ENCODE data around the gene LIFR. TPM values are rescaled to one million over a fixed set of nuclear protein-coding genes. Genes with fewer than 3 reads are reported as not detected.

The LIFR gene
- total RNA-seq, 2 experiments from 2014 or later = 0.20 TPM; not detected in 1

- Mint-ChIP-seq H3K4me3 (no peak overlapping the region), H3K36me3 (ENCODE audit: low read depth) (no peaks in the 10 kb centered on the region), H3K4me1 (ENCODE audit: low read depth) (no peaks in the 10 kb centered on the region), H3K27me3 (ENCODE audit: low read depth) (peaks cover 20% of the 10 kb centered on the region), H3K9me3 (no peaks in the 10 kb centered on the region), H3K27ac (no peak overlapping the region)
- CTCF ChIA-PET = no interaction called here
- intact Hi-C loops (cut with micrococcal nuclease) = no loop called here
- no peak for DNase-seq
Observed at GRCh38 chr5:38483805-38484398, 72.5 kb downstream of the LIFR start.

- Mint-ChIP-seq H3K27me3 (ENCODE audit: low read depth) (peaks cover 32% of the 10 kb centered on the region), H3K27ac (no peak overlapping the region), H3K36me3 (ENCODE audit: low read depth) (no peaks in the 10 kb centered on the region), H3K4me3 (no peak overlapping the region), H3K9me3 (no peaks in the 10 kb centered on the region), H3K4me1 (ENCODE audit: low read depth) (no peaks in the 10 kb centered on the region)
- CTCF ChIA-PET = interaction anchor here (0.8 to 1.1 kb wide), 2 partner anchors 38 to 59 kb away, joined by 4 to 9 read pairs; no protein-coding TSS in a partner anchor
- intact Hi-C loops (cut with micrococcal nuclease) = no loop called here
- no peak for DNase-seq
Observed at GRCh38 chr5:38479315-38479904, 77.0 kb downstream of the LIFR start.

- CTCF ChIA-PET = no interaction called here
- no peak for DNase-seq
- Mint-ChIP-seq H3K4me1 (ENCODE audit: low read depth) (no peaks in the 10 kb centered on the region), H3K27ac (no peak overlapping the region), H3K4me3 (no peak overlapping the region), H3K9me3 (no peaks in the 10 kb centered on the region), H3K36me3 (ENCODE audit: low read depth) (no peaks in the 10 kb centered on the region), H3K27me3 (ENCODE audit: low read depth) (peaks cover 32% of the 10 kb centered on the region)
- intact Hi-C loops (cut with micrococcal nuclease) = no loop called here
Observed at GRCh38 chr5:38478878-38479277, 77.6 kb downstream of the LIFR start.

- no peaks in the 10 kb centered on the region for H3K9me3 Mint-ChIP-seq
- no peak overlapping the region for H3K4me3 Mint-ChIP-seq
- H3K27ac Mint-ChIP-seq = no peak overlapping the region
- no peaks in the 10 kb centered on the region for H3K36me3 Mint-ChIP-seq (ENCODE audit: low read depth)
- intact Hi-C loops (cut with micrococcal nuclease) = no loop called here
- no peaks in the 10 kb centered on the region for H3K4me1 Mint-ChIP-seq (ENCODE audit: low read depth)
- peaks cover 34% of the 10 kb centered on the region for H3K27me3 Mint-ChIP-seq (ENCODE audit: low read depth)
- no peak for DNase-seq
- CTCF ChIA-PET = no interaction called here
Observed at GRCh38 chr5:38478166-38478565, 78.3 kb downstream of the LIFR start.

- no peak overlapping the region for H3K27ac Mint-ChIP-seq
- CTCF ChIA-PET = interaction anchor here (2.3 kb wide), 1 partner anchor 31 kb away, joined by 10 read pairs; no protein-coding TSS in a partner anchor
- intact Hi-C loops (cut with micrococcal nuclease) = no loop called here
- H3K9me3 Mint-ChIP-seq = no peaks in the 10 kb centered on the region
- no peaks in the 10 kb centered on the region for H3K36me3 Mint-ChIP-seq (ENCODE audit: low read depth)
- DNase-seq = no peak
- H3K4me3 Mint-ChIP-seq = no peak overlapping the region
- peaks cover 30% of the 10 kb centered on the region for H3K27me3 Mint-ChIP-seq (ENCODE audit: low read depth)
- no peaks in the 10 kb centered on the region for H3K4me1 Mint-ChIP-seq (ENCODE audit: low read depth)
Observed at GRCh38 chr5:38473008-38473407, 83.4 kb downstream of the LIFR start.

GRCh38 chr5:38472541-38472940 is 83.9 kb downstream of the LIFR start:
- H3K27ac Mint-ChIP-seq = no peak overlapping the region

GRCh38 chr5:38471709-38472108 is 84.7 kb downstream of the LIFR start:
- Mint-ChIP-seq H3K9me3 (no peaks in the 10 kb centered on the region), H3K27me3 (ENCODE audit: low read depth) (peaks cover 27% of the 10 kb centered on the region), H3K36me3 (ENCODE audit: low read depth) (no peaks in the 10 kb centered on the region), H3K4me1 (ENCODE audit: low read depth) (no peaks in the 10 kb centered on the region), H3K27ac (no peak overlapping the region), H3K4me3 (no peak overlapping the region)
- no peak for DNase-seq
- CTCF ChIA-PET = no interaction called here
- intact Hi-C loops (cut with micrococcal nuclease) = no loop called here

More at GRCh38 chr5:38472541-38472940, 83.9 kb downstream of the LIFR start:
- H3K4me3 Mint-ChIP-seq = no peak overlapping the region
- H3K4me1 Mint-ChIP-seq (ENCODE audit: low read depth) = no peaks in the 10 kb centered on the region
- no peaks in the 10 kb centered on the region for H3K9me3 Mint-ChIP-seq
- DNase-seq = no peak
- H3K27me3 Mint-ChIP-seq (ENCODE audit: low read depth) = peaks cover 31% of the 10 kb centered on the region
- CTCF ChIA-PET = interaction anchor here (2.3 kb wide), 1 partner anchor 31 kb away, joined by 10 read pairs; no protein-coding TSS in a partner anchor
- intact Hi-C loops (cut with micrococcal nuclease) = no loop called here
- no peaks in the 10 kb centered on the region for H3K36me3 Mint-ChIP-seq (ENCODE audit: low read depth)

GRCh38 chr5:38469707-38470267 is 86.7 kb downstream of the LIFR start:
- CTCF ChIA-PET = interaction anchor here (1.6 kb wide), 1 partner anchor 28 kb away, joined by 3 read pairs; no protein-coding TSS in a partner anchor
- Mint-ChIP-seq H3K27ac (no peak overlapping the region), H3K9me3 (no peaks in the 10 kb centered on the region), H3K36me3 (ENCODE audit: low read depth) (no peaks in the 10 kb centered on the region), H3K4me3 (no peak overlapping the region), H3K27me3 (ENCODE audit: low read depth) (peaks cover 24% of the 10 kb centered on the region), H3K4me1 (ENCODE audit: low read depth) (no peaks in the 10 kb centered on the region)
- no peak for DNase-seq
- intact Hi-C loops (cut with micrococcal nuclease) = no loop called here

GRCh38 chr5:38468978-38469706 is 87.3 kb downstream of the LIFR start:
- Mint-ChIP-seq H3K9me3 (no peaks in the 10 kb centered on the region), H3K4me1 (ENCODE audit: low read depth) (no peaks in the 10 kb centered on the region), H3K27me3 (ENCODE audit: low read depth) (peaks cover 20% of the 10 kb centered on the region), H3K4me3 (no peak overlapping the region), H3K36me3 (ENCODE audit: low read depth) (no peaks in the 10 kb centered on the region), H3K27ac (no peak overlapping the region)
- CTCF ChIA-PET = interaction anchor here (1.6 kb wide), 1 partner anchor 27 kb away, joined by 3 read pairs; no protein-coding TSS in a partner anchor
- intact Hi-C loops (cut with micrococcal nuclease) = no loop called here
- DNase-seq = no peak

- no peaks in the 10 kb centered on the region for H3K4me1 Mint-ChIP-seq (ENCODE audit: low read depth)
- DNase-seq = no peak
- no peak overlapping the region for H3K4me3 Mint-ChIP-seq
- CTCF ChIA-PET = interaction anchor here (1.9 kb wide), 1 partner anchor 27 kb away, joined by 6 read pairs; no protein-coding TSS in a partner anchor
- H3K9me3 Mint-ChIP-seq = no peaks in the 10 kb centered on the region
- peaks cover 17% of the 10 kb centered on the region for H3K27me3 Mint-ChIP-seq (ENCODE audit: low read depth)
- H3K27ac Mint-ChIP-seq = no peak overlapping the region
- intact Hi-C loops (cut with micrococcal nuclease) = no loop called here
- H3K36me3 Mint-ChIP-seq (ENCODE audit: low read depth) = no peaks in the 10 kb centered on the region
Observed at GRCh38 chr5:38468202-38468673, 88.2 kb downstream of the LIFR start.

- Mint-ChIP-seq H3K36me3 (ENCODE audit: low read depth) (no peaks in the 10 kb centered on the region), H3K9me3 (no peaks in the 10 kb centered on the region), H3K27me3 (ENCODE audit: low read depth) (peaks cover 18% of the 10 kb centered on the region), H3K27ac (no peak overlapping the region), H3K4me1 (ENCODE audit: low read depth) (no peaks in the 10 kb centered on the region), H3K4me3 (no peak overlapping the region)
- CTCF ChIA-PET = interaction anchor here (1.9 kb wide), 1 partner anchor 26 kb away, joined by 6 read pairs; no protein-coding TSS in a partner anchor
- intact Hi-C loops (cut with micrococcal nuclease) = no loop called here
- no peak for DNase-seq
Observed at GRCh38 chr5:38467353-38468040, 88.9 kb downstream of the LIFR start.
